Mammary epithelial cell (primary cell): ENCODE measurements around the gene RHOF.

ENCODE experiments used
- CTCF ChIP-seq, 2 donors: IDR thresholded peaks in 1 of 2; conservative IDR thresholded peaks in 1 of 2; 2 replicates each; pipeline ENCODE4 v1.5.1; 2011 to 2012; ENCODE audit warnings: inconsistent platforms in 2 of 2, low read length in 2 of 2, mild to moderate bottlenecking in 2 of 2, control low read depth in 1 of 2, low read depth in 1 of 2; ENCODE audit not compliant: insufficient read depth in 1 of 2; ENCODE audit errors: extremely low read depth in 1 of 2
- EZH2 ChIP-seq: IDR thresholded peaks from 2 replicates; pipeline ENCODE4 v1.6.1; 2012; ENCODE audit warnings: low read length, inconsistent platforms, borderline replicate concordance

DNA sequence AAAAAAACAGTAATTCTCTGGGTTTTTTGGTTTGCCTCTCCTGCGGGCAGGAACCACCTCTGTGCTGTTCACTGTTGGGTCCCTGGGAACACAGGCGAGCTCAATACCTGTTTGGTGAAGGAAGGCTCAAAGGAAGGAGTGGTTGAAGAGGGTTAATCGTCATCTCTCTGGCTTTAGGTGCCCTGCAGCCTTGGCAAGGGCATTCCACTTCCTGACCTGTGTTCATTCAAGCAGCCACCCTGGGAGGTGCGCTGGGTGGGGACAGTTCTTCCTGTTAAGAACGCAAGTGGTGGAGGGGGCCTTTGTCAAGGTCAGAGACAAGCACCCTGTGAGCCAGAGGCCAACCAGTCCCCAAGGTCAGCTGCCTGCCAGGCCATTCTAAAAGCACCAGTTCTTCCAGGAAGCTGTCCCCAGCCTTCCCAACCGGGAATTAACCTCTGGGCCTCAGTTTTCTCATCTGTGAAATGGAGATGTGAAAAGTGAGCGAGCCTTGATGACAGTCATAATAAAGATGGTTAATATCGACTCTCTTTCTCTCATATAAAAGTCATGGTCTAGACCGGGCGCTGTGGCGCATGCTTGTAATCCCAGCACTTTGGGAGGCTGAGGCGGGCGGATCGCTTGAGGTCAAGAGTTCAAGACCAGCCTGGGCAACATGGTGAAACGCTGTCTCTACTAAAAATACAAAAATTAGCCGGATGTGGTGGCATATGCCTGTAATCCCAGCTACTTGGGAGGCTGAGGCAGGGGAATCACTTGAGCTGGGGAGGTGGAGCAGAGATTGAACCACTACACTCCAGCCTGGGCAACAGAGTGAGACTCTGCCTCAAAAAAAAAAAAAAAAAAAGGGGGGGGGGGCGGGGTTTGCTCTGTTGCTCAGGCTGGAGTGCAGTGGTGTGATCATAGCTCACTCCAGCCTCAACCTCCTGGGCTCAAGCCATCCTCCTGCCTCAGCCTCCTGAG, 6.1 kb downstream of the RHOF start:
- TF ChIP-seq CTCF (conservative IDR thresholded peaks at IDR 0.05 in 1 of 2, IDR thresholded peaks at IDR 0.05 in 1 of 2; ENCODE audit: extremely low read depth in 1 of 2, insufficient read depth in 1 of 2, low read depth in 1 of 2, low read length in 2 of 2) (no peak), EZH2 (no peak)
